HG03571 (cell line): Measurements from ENCODE around the gene GALE.
"Not testable (repeated sequence)": the region's sequence is repeated elsewhere in the genome, so short reads cannot be mapped to it uniquely, and the experiment has no call there.

Experiments used
- ATAC-seq: cut with Tn5 transposase; IDR thresholded peaks from one replicate; pipeline ENCODE4 v1.9.1; 2021; ENCODE audit not compliant: unreplicated experiment

The GALE gene

GRCh38 chr1:23800400-23801337 is at the start of gene GALE:
TSS of gene GALE (minus strand) at chr1:23800754. CDS start at chr1:23799007, 1,747 bp downstream.
- ATAC-seq = peak; percentile 68

DNA sequence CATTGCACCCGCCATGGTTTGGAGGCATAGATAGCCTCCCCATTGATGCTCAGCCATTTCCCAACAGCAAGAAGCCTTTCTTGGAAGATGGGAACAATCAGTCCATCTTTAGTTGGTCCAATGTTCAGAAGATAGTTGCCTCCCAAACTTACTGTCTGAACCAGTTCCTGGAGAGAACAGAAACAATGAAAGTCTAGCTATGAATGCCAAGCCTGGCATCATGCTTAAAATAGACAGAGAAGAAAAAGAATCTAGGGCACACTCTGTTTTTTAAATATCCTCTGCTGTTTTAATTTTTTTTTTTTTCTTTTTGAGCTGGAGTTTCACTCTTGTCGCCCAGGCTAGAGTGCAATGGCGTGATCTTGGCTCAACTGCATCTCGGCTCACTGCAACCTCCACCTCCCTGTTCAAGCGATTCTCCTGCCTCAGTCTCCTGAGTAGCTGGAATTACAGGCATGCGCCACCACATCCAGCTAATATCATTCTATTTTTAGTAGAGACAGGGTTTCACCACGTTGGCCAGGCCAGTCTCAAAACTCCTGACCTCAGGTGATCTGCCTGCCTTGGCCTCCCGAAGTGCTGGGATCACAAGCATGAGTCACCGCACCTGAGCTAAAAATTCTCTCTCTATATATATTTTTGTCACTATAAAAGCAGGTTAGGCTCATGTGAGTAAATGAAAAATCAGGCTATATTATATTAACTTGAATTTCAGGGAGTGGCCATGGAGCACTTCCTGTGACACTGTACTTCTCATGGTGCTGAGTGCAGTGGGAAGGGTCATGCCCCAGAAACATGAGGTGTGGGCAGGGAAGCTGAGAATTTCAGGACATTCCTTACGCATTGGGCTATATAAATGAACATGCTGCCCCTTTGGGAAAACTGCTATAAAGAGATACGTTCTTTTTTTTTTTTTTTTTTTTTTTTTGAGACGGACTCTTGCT is 48.4 kb upstream of the GALE start:
- no peak for ATAC-seq

DNA sequence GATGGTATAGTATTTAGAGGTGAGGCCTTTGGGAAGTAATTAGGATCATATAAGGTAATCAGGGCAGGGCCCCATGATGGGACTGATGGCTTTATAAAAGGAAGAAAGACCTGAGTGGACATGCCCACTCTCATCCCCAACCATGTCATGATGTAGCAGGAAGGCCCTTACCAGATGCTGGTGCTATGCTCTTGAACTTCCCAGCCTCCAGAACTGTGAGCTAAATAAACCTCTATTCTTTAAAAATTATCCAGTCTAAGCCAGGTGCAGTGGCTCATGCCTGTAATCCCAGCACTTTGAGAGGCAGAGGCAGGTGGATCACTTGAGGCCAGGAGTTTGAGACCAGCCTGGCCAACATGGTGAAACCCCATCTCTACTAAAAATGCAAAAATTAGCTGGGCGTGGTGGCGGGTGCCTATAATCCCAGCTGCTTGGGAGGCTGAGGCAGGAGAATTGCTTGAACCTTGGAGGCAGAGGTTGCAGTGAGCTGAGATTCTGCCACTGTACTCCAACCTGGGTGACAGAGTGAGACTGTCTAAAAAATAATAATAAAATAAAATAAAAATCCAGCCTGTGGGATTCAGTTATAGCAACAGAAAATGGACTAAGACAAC is 47.0 kb upstream of the GALE start:
- ATAC-seq = not testable (repeated sequence)

- no peak for ATAC-seq
Observed at GRCh38 chr1:23845163-23845562, 44.6 kb upstream of the GALE start.

- no peak for ATAC-seq
Observed at GRCh38 chr1:23843644-23844043, 43.1 kb upstream of the GALE start.

GRCh38 chr1:23838401-23838866 is 37.9 kb upstream of the GALE start:
- ATAC-seq = no peak

- ATAC-seq = no peak
Observed at GRCh38 chr1:23837908-23838307, 37.4 kb upstream of the GALE start.

DNA sequence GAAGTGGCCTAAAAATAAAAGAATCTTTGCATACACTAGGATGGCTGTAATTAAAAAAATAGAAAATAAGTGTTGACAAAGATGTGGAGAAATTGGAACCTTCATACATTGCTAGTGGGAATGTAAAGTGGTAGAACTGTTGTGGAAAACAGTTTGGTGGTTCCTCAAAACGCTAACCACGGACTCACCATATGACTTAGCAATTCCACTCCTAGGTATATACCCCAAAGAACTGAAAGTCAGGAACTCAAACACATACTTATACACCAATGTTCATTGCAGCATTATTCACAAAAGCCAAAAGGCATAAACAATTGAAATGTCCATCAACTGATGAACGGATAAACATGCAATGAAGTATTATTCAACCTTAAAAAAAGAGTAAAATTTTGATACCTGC is 35.5 kb upstream of the GALE start:
- ATAC-seq = no peak

DNA sequence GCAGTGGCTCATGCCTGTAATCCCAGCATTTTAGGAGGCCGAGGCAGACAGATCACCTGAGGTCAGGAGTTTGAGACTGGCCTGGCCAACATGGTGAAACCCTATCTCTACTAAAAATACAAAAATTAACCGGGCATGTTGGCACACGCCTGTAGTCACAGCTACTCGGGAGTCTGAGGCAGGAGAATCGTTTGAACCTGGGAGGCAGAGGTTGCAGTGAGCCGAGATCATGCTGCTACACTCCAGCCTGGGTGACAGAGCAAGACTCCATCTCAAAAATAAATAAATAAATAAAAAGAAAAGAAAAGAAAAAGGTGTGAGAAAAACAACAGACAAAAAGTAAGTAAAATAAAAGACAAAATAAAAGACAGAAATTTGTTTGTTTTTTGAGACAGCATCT is 33.6 kb upstream of the GALE start:
- not testable (repeated sequence) for ATAC-seq

GRCh38 chr1:23827717-23828116 is 27.2 kb upstream of the GALE start:
- ATAC-seq = no peak

- not testable (repeated sequence) for ATAC-seq
Observed at GRCh38 chr1:23826590-23826989, 26.0 kb upstream of the GALE start.

- ATAC-seq = no peak
Observed at GRCh38 chr1:23825762-23826522, 25.4 kb upstream of the GALE start.

DNA sequence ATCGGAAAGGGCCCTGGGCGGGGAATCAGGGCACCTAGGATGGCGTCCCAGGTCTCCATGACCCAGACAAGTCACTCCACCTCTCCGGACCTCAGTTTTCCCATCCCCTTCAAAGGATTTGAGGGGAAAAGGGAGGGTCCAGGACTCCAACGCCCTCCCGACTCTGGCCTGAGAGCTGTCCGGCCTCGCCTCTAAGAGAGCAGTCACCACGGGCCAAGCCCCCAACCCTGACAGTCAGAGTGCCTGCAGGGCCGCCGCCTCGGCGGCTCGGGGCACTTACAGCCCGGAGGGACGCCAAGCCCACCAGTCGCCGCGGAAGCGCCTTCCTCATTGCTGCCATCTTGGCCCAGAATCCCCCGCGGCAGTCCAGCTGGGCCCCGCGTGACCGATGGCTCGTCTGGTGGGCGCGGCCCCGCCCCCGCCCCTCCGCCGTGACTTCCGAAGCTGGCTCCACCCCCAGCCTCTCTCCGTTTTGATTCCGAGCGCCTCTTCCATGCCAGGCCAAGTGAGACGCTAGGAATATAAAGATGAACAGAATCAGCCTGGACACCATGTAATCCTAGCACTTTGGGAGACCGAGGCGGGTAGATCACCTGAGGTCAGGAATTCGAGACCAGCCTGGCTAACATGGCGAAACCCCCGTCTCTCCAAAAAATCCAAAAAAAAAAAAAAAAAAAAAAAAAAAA is 24.7 kb upstream of the GALE start, which contains the start of gene HMGCL:
TSS of gene HMGCL (minus strand) at position 354 of the 686 bp plus-strand sequence. CDS start at position 340, 14 bp downstream.
- peak; percentile 49 for ATAC-seq

GRCh38 chr1:23824711-23825075 is 24.1 kb upstream of the GALE start:
- ATAC-seq = no peak

DNA sequence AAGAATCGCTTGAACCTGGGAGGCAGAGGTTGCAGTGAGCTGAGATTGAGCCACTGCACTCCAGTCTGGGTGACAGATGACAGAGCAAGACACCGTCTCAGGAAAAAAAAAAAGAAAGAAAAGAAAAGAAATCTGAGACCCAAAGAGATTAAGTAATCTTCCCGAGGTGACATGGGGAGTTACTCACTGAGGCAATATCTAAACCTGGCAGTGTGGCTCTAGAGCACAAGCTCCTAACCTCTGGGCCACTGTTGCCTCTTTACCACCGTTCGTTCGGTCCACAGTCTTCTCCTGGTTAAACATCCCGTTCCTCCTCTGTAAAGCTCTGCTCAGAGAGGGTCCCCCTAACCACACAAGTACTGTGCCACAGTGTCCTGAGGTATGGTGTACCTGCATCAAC is 23.2 kb upstream of the GALE start:
- ATAC-seq = no peak

GRCh38 chr1:23817633-23818032 is 17.1 kb upstream of the GALE start:
- no peak for ATAC-seq

DNA sequence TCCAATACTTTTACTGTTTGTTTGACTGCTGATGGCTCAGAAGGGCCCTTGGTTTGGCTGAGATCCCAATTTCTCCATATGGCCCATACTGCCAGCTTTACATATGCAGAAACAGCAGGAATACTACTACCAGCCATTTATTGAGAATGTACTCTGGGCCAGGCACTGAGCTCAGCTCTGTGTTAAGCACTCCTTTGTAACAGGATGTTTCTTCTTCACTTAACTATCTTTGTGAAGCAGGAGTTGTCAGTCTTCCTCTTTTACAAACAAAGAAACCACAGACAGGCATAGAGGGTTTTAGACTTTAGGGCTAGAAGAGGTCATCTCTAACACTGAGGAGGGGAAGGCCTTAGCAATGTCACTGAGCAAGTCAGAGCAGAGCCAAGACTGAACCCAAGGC is 16.4 kb upstream of the GALE start:
- ATAC-seq = no peak

- no peak for ATAC-seq
Observed at GRCh38 chr1:23816361-23816760, 15.8 kb upstream of the GALE start.

- no peak for ATAC-seq
Observed at GRCh38 chr1:23814016-23814415, 13.5 kb upstream of the GALE start.
